HUES6 (cell line): Measurements from ENCODE around the gene MIEN1.

Experiments
- H3K27ac ChIP-seq: 2 replicates; pipeline ENCODE4 v1.7.0; 2013; ENCODE audit warnings: low read depth, mild to moderate bottlenecking, low read length, inconsistent platforms
- H3K27me3 ChIP-seq: 2 replicates; pipeline ENCODE4 v1.6.1; 2013; ENCODE audit warnings: low read length; ENCODE audit not compliant: control insufficient read depth, insufficient read depth
- H3K36me3 ChIP-seq: 2 replicates; pipeline ENCODE4 v1.6.1; 2013; ENCODE audit warnings: low read length; ENCODE audit not compliant: control insufficient read depth, insufficient read depth
- H3K4me1 ChIP-seq: 2 replicates; pipeline ENCODE4 v1.6.1; 2013; ENCODE audit warnings: low read length; ENCODE audit not compliant: control insufficient read depth, insufficient read depth
- H3K4me3 ChIP-seq: 2 replicates; pipeline ENCODE4 v1.5.1; 2013; ENCODE audit warnings: low read depth, low read length
- H3K9ac ChIP-seq: one replicate; pipeline ENCODE4 v1.6.1; 2013; ENCODE audit warnings: mild to moderate bottlenecking, low read length
- H3K9me3 ChIP-seq: 2 replicates; pipeline ENCODE4 v1.6.1; 2013; ENCODE audit warnings: low read depth, low read length; ENCODE audit not compliant: control insufficient read depth, insufficient read depth

Gene MIEN1

DNA sequence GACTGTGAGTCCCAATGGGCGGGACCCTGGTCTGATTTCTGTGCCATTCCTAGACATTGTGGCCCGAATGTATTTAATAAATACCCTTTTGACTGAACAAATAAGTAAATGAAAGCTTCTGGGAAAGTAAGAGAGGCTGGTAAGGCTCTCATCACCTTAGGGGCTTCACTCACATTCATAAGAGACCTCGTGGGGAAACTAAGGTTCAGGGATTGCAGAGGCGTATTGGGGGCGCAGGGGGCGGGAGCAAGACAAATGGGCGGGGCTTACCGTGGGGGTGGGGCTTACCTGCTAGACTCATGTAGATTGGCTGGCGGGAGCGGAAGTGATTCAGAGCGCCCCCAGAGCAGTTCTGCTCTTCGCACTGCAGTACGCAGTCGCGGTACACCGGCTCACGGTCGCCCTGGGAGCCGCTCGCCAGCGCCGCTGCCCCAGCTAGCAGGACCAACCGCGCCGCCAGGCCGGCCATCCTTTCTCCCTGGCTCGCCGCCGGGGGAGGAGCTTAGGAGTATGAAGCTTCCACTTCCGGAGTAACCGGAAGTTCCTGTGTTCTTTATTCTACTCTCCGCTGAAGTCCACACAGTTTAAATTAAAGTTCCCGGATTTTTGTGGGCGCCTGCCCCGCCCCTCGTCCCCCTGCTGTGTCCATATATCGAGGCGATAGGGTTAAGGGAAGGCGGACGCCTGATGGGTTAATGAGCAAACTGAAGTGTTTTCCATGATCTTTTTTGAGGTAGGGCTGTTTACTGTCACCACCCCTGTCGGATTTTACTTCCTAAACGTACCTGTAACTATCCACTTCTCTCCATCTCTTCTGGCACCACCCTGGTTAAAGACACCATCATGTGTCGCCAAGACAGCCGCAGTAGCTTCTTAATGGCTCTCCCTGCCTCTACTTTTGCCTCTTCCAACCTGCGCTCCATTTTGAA is 42.5 kb downstream of the MIEN1 start, which contains the start of gene PGAP3:
Gene PGAP3, minus strand, starts transcription at position 512 of the 929 bp plus-strand sequence. Its CDS starts 43 bp downstream, at position 469.
- Histone ChIP-seq H3K27ac (peak within 1 kb of the TSS; percentile 99), H3K36me3 (peaks cover 9% of the 10 kb centered on the region; the same call in 1 of the 2 replicates), H3K4me1 (peaks cover 24% of the 10 kb centered on the region), H3K9ac (peak within 1 kb of the TSS; percentile 92), H3K9me3 (no peaks in the 10 kb centered on the region), H3K4me3 (peak within 1 kb of the TSS; percentile 90), H3K27me3 (no peaks in the 10 kb centered on the region)

DNA sequence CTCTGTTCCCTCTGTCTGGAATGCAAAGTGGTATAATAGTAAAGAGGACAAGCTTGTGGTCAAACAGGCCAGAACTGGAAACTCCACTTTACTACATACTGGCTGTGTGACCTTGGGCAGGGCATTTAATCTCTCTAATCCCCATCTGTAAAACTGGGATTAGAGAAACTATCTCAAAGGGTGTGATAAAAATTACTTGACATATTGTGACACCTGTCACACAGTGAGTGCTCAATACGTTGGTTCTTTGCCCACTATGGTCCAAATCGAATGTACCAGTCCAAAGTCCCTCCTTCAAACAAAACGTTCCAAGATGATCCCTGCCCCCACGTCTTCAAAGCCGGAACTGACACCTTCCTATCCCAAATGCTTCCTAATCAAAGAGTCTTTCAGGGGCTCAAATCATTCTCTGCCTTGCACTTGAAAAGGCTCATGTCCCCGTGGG is 43.2 kb downstream of the MIEN1 start:
- Histone ChIP-seq H3K9ac (peak overlapping the region; percentile 92), H3K27ac (peak overlapping the region; percentile 99), H3K4me3 (peak overlapping the region; percentile 90)

DNA sequence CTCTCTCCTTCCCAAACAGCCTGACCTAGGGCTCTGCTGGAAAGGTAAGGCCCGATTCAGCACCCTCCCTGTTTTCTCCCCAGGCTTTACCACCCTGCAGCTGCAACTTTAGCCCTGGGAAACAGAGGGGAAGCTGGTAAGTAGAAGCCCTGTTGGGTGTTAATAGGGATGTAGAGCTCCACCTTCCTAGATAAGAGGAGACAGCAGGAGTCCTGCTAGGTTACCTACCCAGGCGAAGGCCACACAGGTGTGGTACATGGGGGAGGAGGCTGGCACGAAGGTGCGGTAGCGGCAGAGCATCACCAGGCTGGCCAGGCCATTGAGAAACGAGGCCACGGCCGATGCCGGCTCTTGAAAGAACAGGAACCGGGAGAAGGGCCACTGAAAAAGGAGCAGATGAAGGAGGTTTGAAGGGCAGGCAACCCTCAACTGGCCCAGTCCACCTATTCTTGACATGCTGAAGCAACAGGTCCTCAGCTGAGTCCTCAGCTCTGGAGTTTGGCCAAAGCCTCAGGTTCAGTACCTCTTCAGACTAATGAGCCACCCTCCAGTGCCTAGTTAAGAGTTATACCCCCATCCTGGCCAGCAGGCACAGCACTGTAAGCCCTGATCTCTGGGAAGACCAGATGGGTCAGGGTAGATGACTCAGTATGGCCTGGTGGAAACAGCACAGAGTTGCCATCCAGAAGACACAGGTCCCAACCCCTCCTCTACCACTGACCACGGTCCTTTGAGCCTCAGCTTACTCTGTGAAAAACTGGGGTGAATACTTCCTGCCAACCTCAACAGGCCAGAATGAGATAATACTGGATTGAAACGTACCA is 45.8 kb downstream of the MIEN1 start:
- Histone ChIP-seq H3K4me3 (no peak overlapping the region), H3K36me3 (peaks cover 17% of the 10 kb centered on the region; the same call in 1 of the 2 replicates), H3K4me1 (peaks cover 12% of the 10 kb centered on the region), H3K27me3 (no peaks in the 10 kb centered on the region), H3K9me3 (no peaks in the 10 kb centered on the region), H3K9ac (no peak overlapping the region), H3K27ac (no peak overlapping the region)

More for the DNA sequence above, 43.2 kb downstream of the MIEN1 start:
- Histone ChIP-seq H3K36me3 (peaks cover 9% of the 10 kb centered on the region; the same call in 1 of the 2 replicates), H3K4me1 (peaks cover 24% of the 10 kb centered on the region), H3K27me3 (no peaks in the 10 kb centered on the region), H3K9me3 (no peaks in the 10 kb centered on the region)

DNA sequence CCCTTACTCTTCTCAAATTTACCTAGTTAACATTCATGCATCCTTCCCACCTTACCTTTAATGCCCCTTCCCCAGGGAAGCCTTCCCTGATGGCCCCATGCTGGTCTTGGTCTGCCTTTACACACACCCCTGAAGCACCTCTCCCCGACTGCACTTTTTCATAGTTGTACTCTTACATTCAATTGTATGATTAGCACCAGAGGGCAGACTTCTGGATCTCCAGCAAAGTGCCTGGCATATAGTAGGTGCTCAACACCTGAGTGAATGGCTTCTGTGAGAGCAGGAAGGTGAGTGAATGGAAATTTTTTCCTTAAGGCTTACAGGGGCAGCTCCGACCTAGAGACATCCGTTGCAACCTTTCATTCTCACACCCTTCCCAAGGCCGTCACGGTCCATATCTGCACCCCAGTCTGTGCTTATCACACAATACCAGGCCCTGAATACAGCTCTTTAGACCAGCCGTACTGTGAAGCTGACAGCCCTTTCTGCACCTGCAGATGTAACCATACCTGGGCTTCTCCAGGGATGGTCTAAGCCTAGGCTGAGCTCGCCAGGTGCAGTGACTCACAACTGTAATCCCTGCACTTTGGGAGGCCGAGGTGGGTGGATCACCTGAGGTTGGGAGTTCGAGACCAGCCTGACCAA is 46.9 kb downstream of the MIEN1 start:
- Histone ChIP-seq H3K9ac (no peak overlapping the region), H3K27me3 (no peaks in the 10 kb centered on the region), H3K27ac (no peak overlapping the region), H3K4me3 (no peak overlapping the region), H3K4me1 (peaks cover 3% of the 10 kb centered on the region; the same call in 1 of the 2 replicates), H3K36me3 (peaks cover 20% of the 10 kb centered on the region; the same call in 1 of the 2 replicates), H3K9me3 (no peaks in the 10 kb centered on the region)

DNA sequence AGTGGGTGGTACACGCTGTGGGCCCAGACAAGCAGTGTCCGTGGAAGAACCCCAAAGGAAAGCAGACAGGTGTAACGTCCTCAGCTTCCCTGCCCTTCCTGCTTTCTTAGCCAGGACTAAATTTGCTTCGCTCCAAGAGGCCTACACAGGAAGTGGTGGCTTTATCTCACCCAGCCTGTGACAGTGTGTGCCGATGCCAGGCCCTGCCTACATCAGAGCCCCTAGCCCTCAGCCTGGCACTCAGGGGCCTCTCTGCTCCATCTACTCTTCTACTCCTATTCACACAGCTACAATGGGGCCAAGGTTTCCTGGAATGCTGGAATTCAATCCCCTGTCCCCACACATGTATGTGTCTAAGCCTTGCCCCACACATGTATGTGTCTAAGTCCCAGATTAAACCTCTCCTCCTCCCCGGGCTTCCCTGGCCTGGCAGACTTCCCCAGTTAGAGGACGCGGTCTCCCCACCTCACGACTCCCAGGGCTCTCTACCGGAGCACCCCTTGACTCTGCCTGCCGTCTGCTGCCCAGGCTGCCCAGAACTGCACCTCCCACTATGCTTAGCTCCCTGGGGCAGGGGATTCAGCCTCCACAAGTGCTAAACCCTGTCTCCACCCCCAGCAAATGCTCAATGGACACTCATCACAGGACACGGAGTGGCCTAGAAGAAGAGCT is 50.7 kb downstream of the MIEN1 start:
- Histone ChIP-seq H3K27ac (no peak overlapping the region), H3K9ac (no peak overlapping the region), H3K4me3 (no peak overlapping the region), H3K4me1 (peaks cover 16% of the 10 kb centered on the region), H3K36me3 (peaks cover 24% of the 10 kb centered on the region; the same call in 1 of the 2 replicates), H3K9me3 (no peaks in the 10 kb centered on the region), H3K27me3 (no peaks in the 10 kb centered on the region)
